ENCODE results near the gene ARHGDIB.

DNA sequence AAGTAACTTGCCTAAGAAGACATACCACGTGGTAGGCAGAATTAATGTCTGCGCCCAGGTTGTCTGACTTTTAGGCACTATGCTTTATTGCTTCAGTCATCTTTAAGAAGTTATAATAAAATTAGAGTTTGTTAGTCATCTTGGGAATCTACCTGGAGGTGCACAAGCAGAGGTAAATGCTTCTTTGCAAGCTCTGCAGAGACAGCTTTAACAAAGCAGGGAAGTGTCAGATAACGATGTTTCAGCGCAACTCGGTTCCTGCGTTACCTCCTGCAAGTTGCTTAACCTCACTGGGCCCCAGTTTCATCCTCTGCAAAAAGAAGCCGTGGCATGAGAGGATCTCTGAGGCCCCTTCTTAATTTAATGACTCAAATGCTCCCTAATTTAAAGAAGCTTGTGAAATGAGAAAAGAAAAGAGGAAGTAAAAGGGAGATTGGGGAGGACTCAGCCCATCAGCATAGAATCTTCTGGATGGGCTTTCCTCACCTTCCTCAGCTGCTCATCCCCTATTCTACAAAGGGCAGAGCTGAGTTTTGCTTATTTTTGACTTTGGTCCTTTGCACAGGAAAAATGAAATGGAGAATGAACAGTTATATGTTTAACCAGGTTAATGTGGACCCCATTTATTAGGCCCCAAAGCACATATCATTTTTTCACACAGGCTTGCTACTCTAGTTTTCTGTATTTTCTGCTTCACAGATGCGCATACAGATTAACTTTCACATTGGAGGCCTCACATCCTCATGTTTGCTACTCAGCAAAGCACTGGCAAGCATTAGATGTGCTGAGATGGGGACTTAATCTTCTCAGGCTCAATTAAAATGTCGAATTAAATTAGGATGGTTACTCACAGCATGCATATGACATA is 5.1 kb downstream of the ARHGDIB start:
- no peak for TF ChIP-seq HDAC6 (IDR thresholded peaks at IDR 0.05; ENCODE audit: unreplicated experiment)
- no peak for TF ChIP-seq NR2C1 (IDR thresholded peaks at IDR 0.05)
- TF ChIP-seq BMI1 (IDR thresholded peaks at IDR 0.05; ENCODE audit: borderline replicate concordance) = no peak
- TF ChIP-seq CREB1 (IDR thresholded peaks at IDR 0.05; ENCODE audit: low read depth) = no peak
- no peak for TF ChIP-seq EGR1 (IDR thresholded peaks at IDR 0.05; ENCODE audit: borderline replicate concordance in 1 of 2, low read depth in 2 of 2, low read length in 2 of 2)

Measured in GM12878 (cell line).